EL (cell line): Measurements from ENCODE around the gene KIF14.
"Not testable (repeated sequence)": the region's sequence is repeated elsewhere in the genome, so short reads cannot be mapped to it uniquely, and the experiment has no call there.

Source experiments
- DNase-seq: peaks from one replicate; pipeline ENCODE4 v3.0.0-alpha.2; 2016

KIF14 gene

DNA sequence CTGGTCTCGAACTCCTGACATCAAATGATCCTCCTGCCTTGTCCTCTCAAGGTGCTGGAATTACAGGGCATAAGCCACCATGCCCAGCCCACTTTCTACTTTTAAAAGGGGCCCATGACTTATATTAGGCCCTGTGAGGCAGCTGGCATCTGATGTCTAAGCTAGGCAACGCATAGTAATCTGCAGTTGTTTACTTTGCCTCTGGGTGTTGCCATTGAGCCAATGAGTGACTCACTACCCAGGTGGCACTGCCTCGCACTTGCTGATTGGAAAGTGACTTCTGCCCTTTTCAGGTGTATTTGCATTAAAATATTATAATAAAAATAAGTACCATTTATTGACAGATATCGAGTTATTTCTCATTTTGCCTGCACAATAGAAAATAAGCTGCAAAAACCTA lies 84.9 kb downstream of the KIF14 start:
- DNase-seq: peak; percentile 25

DNA sequence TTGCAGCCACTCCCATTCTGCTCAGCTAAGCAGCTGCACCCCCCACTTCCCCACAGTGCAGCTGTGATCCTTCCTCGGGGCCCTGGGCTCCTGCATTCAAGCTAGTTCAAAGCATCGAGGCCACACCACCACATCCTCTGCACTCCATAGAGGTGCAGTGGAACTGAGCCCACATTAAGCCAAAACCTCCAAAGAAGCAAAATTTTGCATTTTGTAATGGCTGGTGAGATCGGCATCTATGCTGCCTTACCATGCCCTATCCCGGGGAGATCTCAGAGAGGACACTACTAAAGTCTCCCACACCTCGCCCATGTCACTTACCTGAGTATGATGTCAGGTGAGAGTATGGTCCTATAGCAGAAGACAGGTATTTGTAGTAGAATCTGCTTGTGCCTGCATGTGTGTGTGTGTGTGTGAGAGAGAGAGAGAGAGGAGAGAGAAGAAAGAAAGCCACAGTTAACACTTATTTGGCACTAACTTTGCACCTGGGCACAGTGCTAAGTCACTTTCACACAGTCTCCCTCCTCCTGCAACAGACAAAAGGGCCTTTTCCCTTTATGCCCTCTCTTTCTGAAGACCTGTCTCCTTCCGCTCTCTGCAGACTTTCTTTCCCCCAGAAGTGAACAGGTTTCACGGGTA lies 89.8 kb downstream of the KIF14 start:
- no peak for DNase-seq

DNA sequence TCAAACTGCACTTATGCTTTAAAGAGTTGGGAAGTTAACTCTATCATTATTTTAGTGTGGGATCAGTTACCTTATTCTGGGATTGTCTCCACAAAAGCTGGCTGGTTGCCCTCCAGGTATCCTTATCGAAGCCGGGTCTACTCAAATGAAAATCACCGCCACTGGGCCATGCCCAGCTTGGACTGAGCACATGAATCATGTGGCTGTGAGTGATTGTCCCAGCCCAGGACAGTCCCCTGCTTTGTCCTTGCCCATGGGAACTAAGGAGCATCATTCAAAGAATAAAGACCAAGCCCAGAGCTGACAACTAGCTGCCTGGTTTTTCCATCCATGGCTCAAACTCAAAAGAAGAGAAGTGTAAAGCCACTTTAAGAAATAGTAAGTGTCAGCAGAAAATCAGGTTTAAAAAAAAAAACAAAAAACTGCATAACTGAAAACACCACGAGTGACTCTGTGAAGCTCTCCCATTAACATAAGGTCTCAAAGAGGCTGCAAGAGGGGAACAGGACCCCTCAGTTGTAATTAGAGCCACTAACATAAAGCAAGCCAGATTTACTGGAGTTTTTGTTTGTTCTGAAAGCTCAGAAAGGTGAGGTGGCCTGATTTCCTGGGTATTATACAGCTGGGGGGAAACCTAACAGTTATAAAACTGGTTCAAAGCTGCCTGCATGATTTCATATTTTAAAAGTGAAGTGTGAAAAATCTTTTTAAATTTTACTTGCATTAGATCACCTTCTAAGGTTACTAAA lies 91.5 kb downstream of the KIF14 start:
- no peak for DNase-seq

DNA sequence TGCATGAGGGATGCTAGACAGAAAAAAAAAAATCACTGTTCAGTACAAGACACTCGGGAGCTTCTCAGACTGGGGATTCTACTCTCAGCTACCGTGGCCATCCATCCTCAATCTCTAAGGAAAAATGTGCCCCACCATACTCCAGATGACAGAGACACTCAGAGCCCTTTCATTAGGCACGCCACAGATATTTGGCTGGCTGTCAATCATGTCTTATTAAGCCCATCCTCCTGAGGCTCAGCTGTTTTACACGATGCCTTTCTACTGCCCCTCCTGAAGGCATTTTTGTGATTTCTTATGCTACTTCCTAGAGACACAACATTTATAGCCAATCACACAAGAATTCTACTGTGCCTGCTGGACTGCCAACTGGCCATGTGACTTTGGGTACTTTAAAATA lies 92.9 kb downstream of the KIF14 start:
- no peak for DNase-seq

DNA sequence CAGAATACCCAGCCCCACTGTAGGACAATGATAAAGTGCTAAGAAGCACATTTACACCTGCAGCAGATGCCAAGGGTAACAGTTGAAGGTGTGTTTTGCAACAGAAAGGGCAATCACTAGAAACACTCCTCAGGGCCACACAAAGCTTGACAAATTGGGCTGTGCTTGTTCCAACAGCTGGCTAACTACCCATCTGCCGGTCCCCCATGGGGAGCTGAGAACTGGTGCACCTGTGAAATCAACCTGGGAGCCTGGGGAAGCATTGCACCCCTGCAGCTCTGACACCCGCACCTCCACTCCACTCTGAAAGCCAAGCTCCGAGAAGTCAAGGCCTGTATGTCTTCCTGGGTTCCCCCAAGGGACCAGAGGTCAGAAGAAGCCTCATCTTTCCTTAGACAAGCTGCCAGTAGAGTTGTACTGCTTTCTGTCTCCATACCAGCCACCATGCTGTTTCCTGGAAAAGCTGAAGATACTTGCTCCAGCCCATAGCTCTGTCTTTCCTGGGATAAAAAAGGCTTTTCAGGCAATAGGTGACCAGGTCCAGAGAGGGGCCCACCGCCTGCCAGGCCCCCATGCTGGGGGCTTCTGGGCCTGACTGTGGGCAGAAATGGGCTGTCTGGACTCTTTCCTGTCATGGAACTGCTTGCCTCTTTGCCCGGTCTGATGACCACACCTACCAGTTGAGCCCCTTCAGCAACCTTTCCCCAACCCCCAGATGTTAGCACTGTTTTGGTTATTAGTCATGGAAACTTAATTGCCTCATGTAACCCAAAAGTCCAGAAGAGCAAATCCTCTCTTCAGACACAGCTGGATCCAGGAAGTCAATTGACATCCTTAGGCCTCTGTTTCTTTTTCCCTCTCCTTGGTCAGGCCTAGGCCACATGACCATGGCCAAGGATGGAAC lies 93.6 kb downstream of the KIF14 start:
- DNase-seq: peak; percentile 15

DNA sequence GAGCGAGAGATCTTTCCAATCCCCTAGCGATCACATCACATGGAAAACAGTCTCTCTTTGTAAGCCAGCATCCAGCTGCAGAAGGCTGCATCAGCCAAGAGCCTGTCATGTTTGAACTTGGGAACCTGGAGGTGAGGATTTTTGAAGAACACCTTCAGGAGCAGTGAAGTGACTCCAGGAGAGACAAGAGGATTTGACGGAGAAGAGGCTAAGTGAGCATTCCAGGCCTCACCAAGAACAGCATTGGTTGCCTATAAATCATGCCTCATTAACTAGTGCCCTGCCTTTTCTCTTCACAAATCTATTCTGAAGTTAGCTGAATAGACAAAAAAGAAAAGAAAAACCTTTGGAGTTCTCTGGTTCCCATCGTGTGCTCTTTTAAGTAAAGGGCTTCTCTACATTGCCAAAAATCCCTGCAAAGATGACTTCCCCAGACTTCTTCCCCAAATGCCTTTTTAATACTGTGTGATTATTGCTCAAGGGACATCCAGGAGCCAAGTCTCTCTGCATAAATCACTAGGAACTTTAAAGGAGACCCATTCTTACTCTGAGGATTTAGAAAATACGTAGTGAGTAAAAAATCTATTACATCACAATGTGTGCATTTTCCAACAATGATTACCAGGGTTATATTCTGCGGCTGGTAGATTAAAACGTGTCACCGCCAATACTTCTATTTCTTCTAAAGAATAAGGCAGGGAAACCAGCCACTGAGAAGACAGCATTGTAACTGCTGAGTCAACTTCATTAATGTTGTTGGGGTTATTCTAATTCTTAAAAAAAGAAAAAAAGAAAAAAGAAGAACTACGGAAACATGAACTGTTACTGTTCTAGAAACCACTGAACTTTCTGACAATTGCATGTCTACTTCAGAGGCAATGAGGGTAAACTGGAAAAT lies 95.2 kb downstream of the KIF14 start:
- DNase-seq: no peak

DNA sequence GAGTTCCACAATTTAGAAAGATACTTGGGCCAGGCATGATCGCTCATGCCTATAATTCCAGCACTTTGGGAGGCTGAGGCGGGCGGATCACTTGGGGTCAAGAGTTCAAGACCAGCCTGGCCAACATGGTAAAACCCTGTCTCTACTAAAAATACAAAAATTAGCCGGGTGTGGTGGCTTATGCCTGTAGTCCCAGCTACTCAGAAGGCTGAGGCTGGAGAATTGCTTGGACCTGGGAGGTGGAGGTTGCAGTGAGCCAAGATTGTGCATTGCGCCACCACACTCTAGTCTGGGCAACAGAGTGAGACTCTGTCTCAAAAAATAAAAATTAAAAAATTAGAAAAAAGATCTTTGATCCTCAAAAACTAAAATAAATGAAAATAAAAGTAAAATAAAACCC lies 96.0 kb downstream of the KIF14 start:
- DNase-seq: not testable (repeated sequence)

DNA sequence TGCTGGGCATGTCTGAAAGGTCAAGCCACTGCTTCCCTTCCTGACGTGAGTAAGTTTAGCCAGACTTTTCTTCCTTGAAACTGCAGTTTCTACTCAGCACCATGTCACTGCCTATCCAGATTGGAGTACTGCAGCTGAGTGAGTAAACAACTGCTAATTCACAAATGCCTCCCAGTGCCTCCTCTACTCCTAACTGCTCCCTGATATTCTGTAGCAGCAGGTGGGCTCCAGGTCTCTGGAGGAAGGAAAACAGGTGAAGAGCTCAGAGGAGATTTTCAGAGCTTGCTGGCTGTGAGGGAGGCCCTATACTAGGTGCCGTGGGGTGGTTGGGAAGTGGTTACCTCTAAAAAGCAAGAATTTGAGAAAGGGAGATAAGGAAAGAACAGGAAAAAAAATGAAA lies 96.5 kb downstream of the KIF14 start:
- no peak for DNase-seq

DNA sequence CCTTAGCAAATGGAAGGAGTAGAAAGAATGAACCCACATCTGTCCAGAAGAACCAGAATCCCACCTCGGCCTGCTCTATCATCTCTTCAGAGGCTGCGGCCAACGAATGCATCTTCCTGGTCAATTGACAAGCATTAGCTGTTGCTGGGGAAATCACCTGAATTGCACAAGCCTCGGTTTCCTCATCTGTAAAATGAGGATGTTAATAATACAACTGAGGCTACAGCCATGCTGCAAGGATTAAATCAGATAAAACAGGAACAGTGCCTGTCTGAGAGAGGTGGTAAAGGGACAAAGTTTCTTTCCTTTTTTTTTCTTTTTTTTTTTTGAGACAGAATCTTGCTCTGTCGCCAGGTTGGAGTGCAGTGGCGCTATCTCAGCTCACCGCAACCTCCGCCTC lies 99.8 kb downstream of the KIF14 start:
- DNase-seq: no peak

DNA sequence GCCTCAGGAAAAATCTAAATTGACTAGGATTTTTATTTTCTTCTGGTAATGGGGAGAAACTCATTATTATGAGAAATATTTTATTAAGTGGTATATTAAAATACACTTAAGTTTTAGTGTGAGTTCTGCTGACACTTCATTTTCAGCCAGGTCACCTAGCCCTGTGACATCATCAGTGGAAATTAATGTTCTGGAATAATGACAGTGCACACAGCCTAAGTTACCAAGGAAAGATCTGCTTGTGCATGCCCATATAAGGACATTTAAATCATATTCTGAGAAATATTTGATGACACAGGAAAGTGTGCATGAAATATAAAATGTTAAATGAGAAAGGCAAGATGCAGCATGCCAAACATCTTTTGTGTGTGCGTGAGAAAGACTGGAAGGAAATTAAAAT lies 102.0 kb downstream of the KIF14 start:
- DNase-seq: no peak

DNA sequence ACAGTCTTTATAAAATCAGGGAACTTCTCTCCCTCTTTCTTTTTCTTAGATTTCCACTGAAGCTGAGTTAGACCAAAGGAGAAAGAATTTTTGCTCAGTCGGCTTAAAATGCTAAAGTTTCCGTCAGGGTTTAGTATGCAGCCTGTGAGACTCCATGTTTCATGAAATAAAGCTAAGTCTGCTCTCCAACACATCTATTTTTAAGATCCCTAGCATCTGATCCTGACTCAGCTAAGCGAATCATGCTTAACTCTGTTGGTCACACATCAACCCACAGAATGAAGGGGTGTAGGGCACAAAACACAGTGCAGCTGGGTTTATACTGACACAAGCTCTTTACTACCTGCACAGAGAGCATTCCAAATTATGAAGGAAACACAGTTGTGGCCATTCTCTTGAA lies 108.4 kb downstream of the KIF14 start:
- peak; percentile 57 for DNase-seq

DNA sequence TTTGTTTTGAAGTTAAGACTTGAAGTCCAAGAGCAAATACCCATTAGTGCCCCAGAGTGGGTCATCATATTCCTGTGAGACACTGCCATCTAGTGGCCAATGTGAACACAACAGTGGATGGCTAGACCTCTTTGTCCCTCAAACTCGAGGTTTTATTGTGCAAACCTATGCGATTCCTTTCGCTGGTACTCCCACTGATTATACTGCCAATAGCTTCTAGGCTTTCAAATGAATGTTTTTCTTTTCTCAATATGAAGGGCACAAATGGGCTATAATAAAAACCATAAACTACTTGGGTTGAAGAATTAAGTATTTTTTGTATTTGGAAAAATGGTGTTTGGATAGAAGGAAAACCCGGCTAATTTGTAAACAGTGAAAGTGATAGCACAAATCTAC lies 110.3 kb downstream of the KIF14 start:
- peak; percentile 78 for DNase-seq

DNA sequence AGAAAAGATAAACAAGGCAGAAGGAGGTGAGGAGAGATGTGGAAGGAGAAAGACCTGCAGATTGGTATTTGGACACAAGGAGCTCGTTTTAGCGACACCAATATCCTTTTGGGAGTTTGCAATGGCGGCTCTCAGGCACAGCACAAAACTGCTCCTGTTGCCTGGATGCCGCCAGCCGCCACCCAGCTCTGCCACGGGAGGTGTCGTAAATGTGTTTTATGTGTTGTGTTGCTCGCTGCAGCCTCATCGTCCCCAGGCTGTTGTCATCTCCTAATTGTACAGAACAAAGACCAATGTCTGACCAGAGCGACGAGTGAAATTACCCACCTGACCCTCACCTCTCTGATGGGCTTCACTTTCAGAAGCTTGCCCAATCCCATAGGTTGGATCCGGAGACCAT lies 114.1 kb downstream of the KIF14 start:
- DNase-seq: no peak

DNA sequence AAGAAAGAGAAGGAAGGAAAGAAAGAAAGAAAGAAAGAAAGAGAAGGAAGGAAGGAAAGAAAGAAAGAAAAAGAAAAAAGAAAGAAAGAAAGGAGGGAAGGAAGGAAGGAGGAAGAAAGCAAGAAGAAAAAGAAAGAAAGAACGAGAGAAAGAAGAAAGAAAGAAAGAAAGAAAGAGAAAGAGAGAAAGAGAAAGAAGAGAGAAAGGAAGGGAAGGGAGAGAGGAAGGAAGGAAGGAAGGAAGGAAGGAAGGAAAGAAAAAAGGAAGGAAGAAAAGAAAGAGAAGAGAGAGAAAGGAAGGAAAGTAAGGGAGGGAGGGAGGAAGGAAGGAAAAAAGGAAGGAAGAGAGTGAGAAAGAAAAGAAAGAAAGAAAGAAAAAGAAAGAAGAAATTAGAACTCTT lies 115.3 kb downstream of the KIF14 start:
- no peak for DNase-seq
